ENCODE measurements around the gene CMPK2. TPM values are rescaled to one million over a fixed set of nuclear protein-coding genes. Genes with fewer than 3 reads are reported as not detected.

The CMPK2 gene
- total and polyA plus RNA-seq, 4 donors, result 2.9 to 41.7 (median 4.2) TPM

- no peak overlapping the region for H3K27ac ChIP-seq (ENCODE audit: low read depth in 1 of 2, low read length in 2 of 2)
- no peak for DNase-seq (ENCODE audit: low spot score)
- no peak overlapping the region for H3K9ac ChIP-seq (ENCODE audit: low read depth in 1 of 2, low read length in 2 of 2)
- H3K4me3 ChIP-seq (ENCODE audit: low read depth in 1 of 3, low read length in 3 of 3), result no peak overlapping the region
- 62% methylated on average over 5 of the region's 5 CpGs for WGBS
- no peaks in the 10 kb centered on the region for H3K36me3 ChIP-seq (ENCODE audit: control insufficient read depth in 4 of 4, insufficient read depth in 3 of 4, low read depth in 1 of 4, low read length in 3 of 4)
- H3K9me3 ChIP-seq (ENCODE audit: control insufficient read depth in 4 of 4, low read length in 3 of 4), result no peaks in the 10 kb centered on the region
- TF ChIP-seq REST (IDR thresholded peaks at IDR 0.05) (no peak), EGR1 (IDR thresholded peaks at IDR 0.05; ENCODE audit: low read depth in 2 of 2) (no peak), ZBTB33 (IDR thresholded peaks at IDR 0.05) (no peak), SP1 (IDR thresholded peaks at IDR 0.05) (no peak), JUND (IDR thresholded peaks at IDR 0.05) (no peak), FOXA2 (IDR thresholded peaks at IDR 0.05) (no peak), CTCF (IDR thresholded peaks at IDR 0.05; ENCODE audit: low read depth, low read length, missing input control) (no peak), RXRA (IDR thresholded peaks at IDR 0.05) (no peak), TAF1 (conservative IDR thresholded peaks at IDR 0.05) (no peak), GABPA (IDR thresholded peaks at IDR 0.05 in 1 of 2, conservative IDR thresholded peaks at IDR 0.05 in 1 of 2) (no peak), HNF4A (conservative IDR thresholded peaks at IDR 0.05) (no peak), NR2F2 (IDR thresholded peaks at IDR 0.05) (no peak), FOXA1 (IDR thresholded peaks at IDR 0.05) (no peak), RAD21 (IDR thresholded peaks at IDR 0.05) (no peak), YY1 (IDR thresholded peaks at IDR 0.05) (no peak), HNF4G (IDR thresholded peaks at IDR 0.05) (no peak)
- TF ChIP-seq, protein P1, sequence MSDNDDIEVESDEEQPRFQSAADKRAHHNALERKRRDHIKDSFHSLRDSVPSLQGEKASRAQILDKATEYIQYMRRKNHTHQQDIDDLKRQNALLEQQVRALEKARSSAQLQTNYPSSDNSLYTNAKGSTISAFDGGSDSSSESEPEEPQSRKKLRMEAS (IDR thresholded peaks at IDR 0.05), result no peak
- TF ChIP-seq, protein P2, sequence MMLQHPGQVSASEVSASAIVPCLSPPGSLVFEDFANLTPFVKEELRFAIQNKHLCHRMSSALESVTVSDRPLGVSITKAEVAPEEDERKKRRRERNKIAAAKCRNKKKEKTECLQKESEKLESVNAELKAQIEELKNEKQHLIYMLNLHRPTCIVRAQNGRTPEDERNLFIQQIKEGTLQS (IDR thresholded peaks at IDR 0.05), result no peak
- H3K27me3 ChIP-seq (ENCODE audit: control insufficient read depth in 4 of 4, insufficient read depth in 4 of 4, low read length in 3 of 4), result peaks cover 0 to 5% (median 0%) of the 10 kb centered on the region in 4 donors
- H3K4me1 ChIP-seq (ENCODE audit: control insufficient read depth in 4 of 4, insufficient read depth in 4 of 4, low read length in 3 of 4), result no peaks in the 10 kb centered on the region
Measured at GRCh38 chr2:6800553-6800952, 65.2 kb downstream of the CMPK2 start.

Other genes starting within 250 kb of the CMPK2 start
- gene RSAD2, start 11.9 kb upstream of the CMPK2 start, total RNA-seq, result 10 to 100 TPM in 1 of 2 donors, 1 to 10 TPM in 1; 1.7 to 15.9 TPM
- 1 to 10 TPM; 1.3 to 2.1 TPM for gene RSAD2, start 11.9 kb upstream of the CMPK2 start, polyA plus RNA-seq
- gene RNF144A, start 51.5 kb upstream of the CMPK2 start, total RNA-seq, result 10 to 100 TPM in 1 of 2 donors, 1 to 10 TPM in 1; 3.1 to 10.4 TPM
- 1 to 10 TPM; 1.0 to 1.6 TPM for gene RNF144A, start 51.5 kb upstream of the CMPK2 start, polyA plus RNA-seq

Data from liver (tissue), 9 donors.